Posterior vena cava (tissue), 2 donors: Measurements from ENCODE around the gene SEPSECS. TPM values are rescaled to one million over a fixed set of nuclear protein-coding genes. Genes with fewer than 3 reads are reported as not detected.
A peak's percentile ranks its signal among the peaks of the same experiment; 100 is the strongest.

Experiments
- DNase-seq: peaks from one replicate; pipeline ENCODE4 v3.0.0-alpha.2; 2020; ENCODE audit warnings: low spot score
- intact Hi-C, 2 donors: fragments of 100-400 bp; cut with DNase I; formaldehyde crosslinking; loops; one replicate each; pipeline versions ENCODE4 v1.14.1 to v1.14.2; 2022 to 2023
- total RNA-seq, 2 donors: library from RNA; stranded (reverse); fragmentation: NEBNext Ultra II Directional; extraction: Animal tissue kit (Norgen Biotek cat#: 25700); gene quantifications; one replicate each; pipeline ENCODE4 v1.2.1, GENCODE V29; 2021
- donor health status: DM: yes; HTN: yes; CAD: no.
- donor health status: DM: yes; HTN: yes; CAD: no.

The SEPSECS gene
- total RNA-seq, 2 donors from 2014 or later, result 5.8 to 5.9 TPM

- DNase-seq, result no peak
- intact Hi-C loops, result no loop called here
Measured at GRCh38 chr4:25113915-25114904, 46.0 kb downstream of the SEPSECS start.

GRCh38 chr4:25112995-25113380, 47.3 kb downstream of the SEPSECS start:
- no peak for DNase-seq
- intact Hi-C loops, result no loop called here

GRCh38 chr4:25112366-25112994, 47.8 kb downstream of the SEPSECS start:
- intact Hi-C loops, result no loop called here
- no peak for DNase-seq

GRCh38 chr4:25111648-25112196, 48.5 kb downstream of the SEPSECS start:
- intact Hi-C loops, result no loop called here
- DNase-seq, result no peak

GRCh38 chr4:25110527-25111329, 49.5 kb downstream of the SEPSECS start:
- no peak for DNase-seq
- intact Hi-C loops, result no loop called here

- intact Hi-C loops, result no loop called here
- no peak for DNase-seq
Measured at GRCh38 chr4:25109511-25109910, 50.7 kb downstream of the SEPSECS start.

GRCh38 chr4:25108556-25108955, 51.7 kb downstream of the SEPSECS start:
- intact Hi-C loops, result no loop called here
- no peak for DNase-seq

GRCh38 chr4:25107827-25108516, 52.3 kb downstream of the SEPSECS start:
- intact Hi-C loops, result no loop called here

GRCh38 chr4:25106363-25107151, 53.7 kb downstream of the SEPSECS start:
- intact Hi-C loops, result no loop called here
- DNase-seq, result no peak

More at GRCh38 chr4:25107827-25108516, 52.3 kb downstream of the SEPSECS start:
- DNase-seq, result no peak

GRCh38 chr4:25104591-25104990, 55.7 kb downstream of the SEPSECS start:
- DNase-seq, result no peak
- intact Hi-C loops, result no loop called here

GRCh38 chr4:25103418-25103817, 56.8 kb downstream of the SEPSECS start:
- DNase-seq, result no peak
- intact Hi-C loops, result no loop called here

- intact Hi-C loops, result no loop called here
- no peak for DNase-seq
Measured at GRCh38 chr4:25101836-25102235, 58.4 kb downstream of the SEPSECS start.

- no peak for DNase-seq
- intact Hi-C loops, result no loop called here
Measured at GRCh38 chr4:25100710-25101109, 59.5 kb downstream of the SEPSECS start.

- DNase-seq, result peak; percentile 14
- intact Hi-C loops, result no loop called here
Measured at GRCh38 chr4:25100021-25100555, 60.2 kb downstream of the SEPSECS start.

GRCh38 chr4:25098964-25099891, 61.0 kb downstream of the SEPSECS start:
- intact Hi-C loops, result no loop called here
- DNase-seq, result peak; percentile 91

GRCh38 chr4:25096981-25097443, 63.2 kb downstream of the SEPSECS start:
- DNase-seq, result peak; percentile 53
- intact Hi-C loops, result no loop called here
